Esophagus (tissue), 2 donors: Measurements from ENCODE around the gene MAP3K9. TPM values are rescaled to one million over a fixed set of nuclear protein-coding genes. Genes with fewer than 3 reads are reported as not detected.
A peak's percentile ranks its signal among the peaks of the same experiment; 100 is the strongest.

Source experiments
- H3K27ac ChIP-seq, 2 donors: one replicate each; pipeline ENCODE4 v1.5.1; 2013; ENCODE audit warnings: low read depth in 2 of 2, mild to moderate bottlenecking in 2 of 2, inconsistent platforms in 1 of 2, low read length in 1 of 2, moderate library complexity in 1 of 2
- H3K27me3 ChIP-seq, 2 donors: one replicate each; pipeline ENCODE4 v1.6.1; 2013; ENCODE audit warnings: low read length in 2 of 2, control low read depth in 1 of 2, mild to moderate bottlenecking in 1 of 2; ENCODE audit not compliant: insufficient read depth in 2 of 2, control insufficient read depth in 1 of 2
- H3K36me3 ChIP-seq, 2 donors: one replicate each; pipeline ENCODE4 v1.6.1; 2013; ENCODE audit warnings: low read length in 1 of 2; ENCODE audit not compliant: control insufficient read depth in 2 of 2, insufficient read depth in 2 of 2
- H3K4me1 ChIP-seq, 2 donors: one replicate each; pipeline ENCODE4 v1.6.1; 2013; ENCODE audit warnings: low read length in 1 of 2; ENCODE audit not compliant: control insufficient read depth in 2 of 2, insufficient read depth in 2 of 2
- H3K4me3 ChIP-seq, 2 donors: one replicate each; pipeline ENCODE4 v1.5.1; 2013; ENCODE audit warnings: low read length in 2 of 2, mild to moderate bottlenecking in 2 of 2, low read depth in 1 of 2, moderate library complexity in 1 of 2
- H3K9me3 ChIP-seq, 2 donors: one replicate each; pipeline ENCODE4 v1.6.1; 2013; ENCODE audit warnings: mild to moderate bottlenecking in 2 of 2, low read depth in 1 of 2, low read length in 1 of 2, moderate library complexity in 1 of 2; ENCODE audit not compliant: control insufficient read depth in 2 of 2, insufficient read depth in 1 of 2
- WGBS, 2 donors: extraction: QIAGEN DNeasy Blood & Tissue Kit; methylation state at CpG; one replicate each; pipeline ENCODE4 v1.1.7; 2013; 5-methylcytosine and 5-hydroxymethylcytosine counted together
- polyA plus RNA-seq, 2 donors: library from polyadenylated mRNA; stranded (reverse); fragments of 200-250 nt; gene quantifications; one replicate each; pipeline ENCODE4 v1.2.3, GENCODE V29; 2013
- donor health status: healthy with polysubstance abuse.
- donor health status: Bipolar disorder and iron deficiency.

Gene MAP3K9
- polyA plus RNA-seq, 2 donors: 4.2 to 11.6 TPM

GRCh38 chr14:70792939-70793338 lies 16.4 kb downstream of the MAP3K9 start:
- no peak overlapping the region for H3K27ac ChIP-seq
- H3K4me1 ChIP-seq: peaks cover 0 to 3% of the 10 kb centered on the region in 2 donors
- H3K9me3 ChIP-seq: no peaks in the 10 kb centered on the region
- no peaks in the 10 kb centered on the region for H3K27me3 ChIP-seq
- H3K4me3 ChIP-seq: no peak overlapping the region
- peaks cover 6 to 11% of the 10 kb centered on the region in 2 donors for H3K36me3 ChIP-seq
- 72 to 75% methylated on average over 9 of the region's 9 CpGs for WGBS, 2 donors

GRCh38 chr14:70791971-70792370 lies 17.3 kb downstream of the MAP3K9 start:
- Histone ChIP-seq H3K27ac (no peak overlapping the region), H3K4me3 (no peak overlapping the region), H3K9me3 (no peaks in the 10 kb centered on the region), H3K36me3 (peaks cover 6 to 11% of the 10 kb centered on the region in 2 donors), H3K4me1 (peaks cover 0 to 3% of the 10 kb centered on the region in 2 donors), H3K27me3 (no peaks in the 10 kb centered on the region)
- WGBS, 2 donors: 83 to 92% methylated on average over 7 of the region's 7 CpGs

GRCh38 chr14:70789961-70790360 lies 19.4 kb downstream of the MAP3K9 start:
- H3K27ac ChIP-seq: no peak overlapping the region
- 74 to 86% methylated on average over 4 of the region's 4 CpGs for WGBS, 2 donors
- H3K4me3 ChIP-seq: no peak overlapping the region
- peaks cover 0 to 2% of the 10 kb centered on the region in 2 donors for H3K9me3 ChIP-seq
- no peaks in the 10 kb centered on the region for H3K27me3 ChIP-seq
- peaks cover 6 to 15% of the 10 kb centered on the region in 2 donors for H3K36me3 ChIP-seq
- peaks cover 0 to 3% of the 10 kb centered on the region in 2 donors for H3K4me1 ChIP-seq

GRCh38 chr14:70789361-70789760 lies 20.0 kb downstream of the MAP3K9 start:
- Histone ChIP-seq H3K4me1 (peaks cover 0 to 3% of the 10 kb centered on the region in 2 donors), H3K27me3 (no peaks in the 10 kb centered on the region), H3K9me3 (peaks cover 0 to 2% of the 10 kb centered on the region in 2 donors), H3K4me3 (no peak overlapping the region), H3K27ac (no peak overlapping the region), H3K36me3 (peaks cover 6 to 15% of the 10 kb centered on the region in 2 donors)
- WGBS, 2 donors: 47% methylated on average over 4 of the region's 4 CpGs

- H3K27me3 ChIP-seq: no peaks in the 10 kb centered on the region
- no peak overlapping the region for H3K4me3 ChIP-seq
- peaks cover 0 to 3% of the 10 kb centered on the region in 2 donors for H3K4me1 ChIP-seq
- H3K9me3 ChIP-seq: peaks cover 0 to 2% of the 10 kb centered on the region in 2 donors
- H3K36me3 ChIP-seq: peaks cover 6 to 15% of the 10 kb centered on the region in 2 donors
- WGBS, 2 donors: 76 to 77% methylated on average over 6 of the region's 6 CpGs
- no peak overlapping the region for H3K27ac ChIP-seq
These were observed 20.4 kb downstream of the MAP3K9 start for GRCh38 chr14:70788898-70789297.

DNA sequence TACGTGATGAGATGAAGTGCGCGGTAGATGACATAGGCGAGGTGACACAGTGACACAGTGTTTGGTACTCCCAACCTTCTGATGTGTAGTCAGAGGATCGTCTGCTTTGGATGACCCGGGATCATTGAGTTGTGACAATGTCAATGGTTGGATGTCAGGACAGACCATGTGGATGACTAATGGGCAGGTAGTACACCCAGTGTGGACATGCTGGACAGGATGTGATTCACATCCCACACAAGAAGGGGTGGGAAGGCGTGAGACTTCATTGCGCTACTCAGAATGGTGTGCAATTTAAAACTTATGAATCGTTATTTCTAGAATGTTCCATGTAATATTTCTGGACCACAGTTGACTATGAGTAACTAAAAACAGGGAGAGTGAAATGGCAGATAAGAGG lies 23.8 kb downstream of the MAP3K9 start:
- Histone ChIP-seq H3K27ac (no peak overlapping the region), H3K4me1 (peaks cover 4 to 5% of the 10 kb centered on the region in 2 donors), H3K27me3 (no peaks in the 10 kb centered on the region), H3K4me3 (no peak overlapping the region), H3K36me3 (peaks cover 0 to 6% of the 10 kb centered on the region in 2 donors), H3K9me3 (peaks cover 0 to 2% of the 10 kb centered on the region in 2 donors)
- 87 to 93% methylated on average over 9 of the region's 9 CpGs for WGBS, 2 donors

DNA sequence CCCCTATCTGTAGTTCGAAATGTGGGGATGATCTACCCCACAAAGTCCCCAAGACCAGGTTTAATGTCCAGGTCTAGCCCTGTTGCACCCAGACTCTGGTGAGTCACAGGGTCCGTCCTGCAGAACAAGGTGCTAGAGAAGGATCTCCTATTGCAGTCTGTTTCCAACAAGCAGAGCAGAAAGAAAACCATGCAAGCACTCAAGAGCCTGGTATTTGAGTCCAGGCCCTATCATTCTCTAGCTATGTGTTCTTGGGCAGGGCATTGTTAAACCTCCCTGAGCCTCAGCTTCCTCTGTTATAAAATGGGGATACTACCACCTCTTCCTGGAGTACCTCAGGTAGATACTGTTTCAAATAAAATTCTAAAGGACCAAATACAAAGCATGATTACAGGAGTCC lies 24.4 kb downstream of the MAP3K9 start:
- Histone ChIP-seq H3K27ac (peak overlapping the region; percentile 36 to 37), H3K4me1 (peaks cover 4 to 5% of the 10 kb centered on the region in 2 donors), H3K36me3 (peaks cover 0 to 8% of the 10 kb centered on the region in 2 donors), H3K27me3 (no peaks in the 10 kb centered on the region), H3K9me3 (peaks cover 0 to 2% of the 10 kb centered on the region in 2 donors), H3K4me3 (no peak overlapping the region)
- 83 to 90% methylated on average over 2 of the region's 2 CpGs for WGBS, 2 donors

GRCh38 chr14:70782361-70782760 lies 27.0 kb downstream of the MAP3K9 start:
- Histone ChIP-seq H3K9me3 (peaks cover 0 to 2% of the 10 kb centered on the region in 2 donors), H3K27ac (peak overlapping the region; percentile 45 to 76), H3K36me3 (peaks cover 0 to 8% of the 10 kb centered on the region in 2 donors), H3K4me1 (peaks cover 2 to 4% of the 10 kb centered on the region in 2 donors), H3K27me3 (no peaks in the 10 kb centered on the region), H3K4me3 (no peak overlapping the region)
- WGBS, 2 donors: 46 to 74% methylated on average over 2 of the region's 2 CpGs

GRCh38 chr14:70780396-70781075 lies 28.8 kb downstream of the MAP3K9 start:
- Histone ChIP-seq H3K27ac (no peak overlapping the region), H3K36me3 (peaks cover 0 to 6% of the 10 kb centered on the region in 2 donors), H3K4me3 (no peak overlapping the region), H3K27me3 (no peaks in the 10 kb centered on the region), H3K9me3 (peaks cover 0 to 2% of the 10 kb centered on the region in 2 donors), H3K4me1 (peaks cover 2 to 4% of the 10 kb centered on the region in 2 donors)
- 61 to 66% methylated on average over 9 of the region's 9 CpGs for WGBS, 2 donors

- H3K9me3 ChIP-seq: no peaks in the 10 kb centered on the region
- peaks cover 0 to 4% of the 10 kb centered on the region in 2 donors for H3K36me3 ChIP-seq
- peaks cover 2 to 4% of the 10 kb centered on the region in 2 donors for H3K4me1 ChIP-seq
- H3K27me3 ChIP-seq: no peaks in the 10 kb centered on the region
- no peak overlapping the region for H3K4me3 ChIP-seq
- WGBS, 2 donors: 73 to 86% methylated on average over 4 of the region's 4 CpGs
- no peak overlapping the region for H3K27ac ChIP-seq
These were observed 29.6 kb downstream of the MAP3K9 start for GRCh38 chr14:70779667-70780066.
